B cell (primary cell): ENCODE measurements around the gene RPH3AL.

Experiments used
- EZH2 ChIP-seq: IDR thresholded peaks from 2 replicates; pipeline ENCODE4 v1.6.1; 2012; ENCODE audit warnings: borderline replicate concordance, low read depth, mild to moderate bottlenecking, moderate library complexity, low read length; ENCODE audit not compliant: insufficient read depth, poor library complexity, severe bottlenecking
- TF ChIP-seq, protein P1 (sequence below): fragments of 200-600 bp; IDR thresholded peaks from one replicate; pipeline ENCODE4 v1.8.0; 2022; ENCODE audit warnings: antibody characterized with exemption, mild to moderate bottlenecking

DNA sequence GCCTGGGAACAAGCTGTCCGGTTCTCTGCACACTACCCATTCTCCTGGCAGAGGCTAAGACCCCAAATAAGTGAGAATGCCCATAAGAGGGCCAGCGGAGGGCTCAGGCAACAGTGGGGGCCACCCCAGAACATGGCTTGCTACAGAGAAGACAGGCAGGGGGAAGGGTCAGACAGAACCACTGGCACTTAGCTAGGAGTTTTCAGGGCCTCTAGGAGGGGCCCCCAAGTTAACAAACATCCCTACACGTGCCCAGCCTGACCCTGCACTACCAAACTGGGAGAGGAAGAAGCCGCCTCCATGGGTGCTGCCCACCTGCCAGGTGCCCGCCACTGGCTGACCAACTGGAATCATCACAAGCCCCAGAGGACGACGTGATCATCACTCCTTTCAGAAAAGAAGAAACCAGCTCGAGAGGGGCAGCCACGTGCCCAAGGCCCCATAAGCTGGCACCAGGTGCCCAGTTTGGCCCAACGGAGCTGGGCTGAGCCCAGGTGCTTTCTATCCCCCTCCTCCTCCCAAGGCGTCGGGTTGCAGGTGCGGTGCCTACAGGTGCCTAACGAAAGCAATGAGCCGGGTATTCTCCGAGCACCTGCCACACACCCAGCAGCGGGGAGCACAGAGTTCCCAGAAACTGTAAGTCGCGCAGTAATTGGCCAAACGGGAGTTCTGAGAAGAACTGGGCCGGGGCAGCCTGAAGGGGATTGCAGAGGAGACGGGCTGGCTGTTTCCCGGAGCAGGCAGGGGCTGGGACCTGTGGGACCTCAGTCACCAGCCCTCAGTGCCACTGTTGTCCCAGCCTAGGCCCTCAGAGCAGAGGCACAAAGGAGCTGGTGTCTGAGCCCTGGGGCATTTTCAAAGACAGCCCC is 13.2 kb downstream of the RPH3AL start:
- TF ChIP-seq, protein P1, sequence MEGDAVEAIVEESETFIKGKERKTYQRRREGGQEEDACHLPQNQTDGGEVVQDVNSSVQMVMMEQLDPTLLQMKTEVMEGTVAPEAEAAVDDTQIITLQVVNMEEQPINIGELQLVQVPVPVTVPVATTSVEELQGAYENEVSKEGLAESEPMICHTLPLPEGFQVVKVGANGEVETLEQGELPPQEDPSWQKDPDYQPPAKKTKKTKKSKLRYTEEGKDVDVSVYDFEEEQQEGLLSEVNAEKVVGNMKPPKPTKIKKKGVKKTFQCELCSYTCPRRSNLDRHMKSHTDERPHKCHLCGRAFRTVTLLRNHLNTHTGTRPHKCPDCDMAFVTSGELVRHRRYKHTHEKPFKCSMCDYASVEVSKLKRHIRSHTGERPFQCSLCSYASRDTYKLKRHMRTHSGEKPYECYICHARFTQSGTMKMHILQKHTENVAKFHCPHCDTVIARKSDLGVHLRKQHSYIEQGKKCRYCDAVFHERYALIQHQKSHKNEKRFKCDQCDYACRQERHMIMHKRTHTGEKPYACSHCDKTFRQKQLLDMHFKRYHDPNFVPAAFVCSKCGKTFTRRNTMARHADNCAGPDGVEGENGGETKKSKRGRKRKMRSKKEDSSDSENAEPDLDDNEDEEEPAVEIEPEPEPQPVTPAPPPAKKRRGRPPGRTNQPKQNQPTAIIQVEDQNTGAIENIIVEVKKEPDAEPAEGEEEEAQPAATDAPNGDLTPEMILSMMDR = no peak
- TF ChIP-seq EZH2 = no peak
